ENCODE measurements around the gene STAP2. TPM values are rescaled to one million over a fixed set of nuclear protein-coding genes. Genes with fewer than 3 reads are reported as not detected.

Gene STAP2
- total and polyA plus RNA-seq, 8 donors: 17.4 to 65.5 (median 26.9) TPM

DNA sequence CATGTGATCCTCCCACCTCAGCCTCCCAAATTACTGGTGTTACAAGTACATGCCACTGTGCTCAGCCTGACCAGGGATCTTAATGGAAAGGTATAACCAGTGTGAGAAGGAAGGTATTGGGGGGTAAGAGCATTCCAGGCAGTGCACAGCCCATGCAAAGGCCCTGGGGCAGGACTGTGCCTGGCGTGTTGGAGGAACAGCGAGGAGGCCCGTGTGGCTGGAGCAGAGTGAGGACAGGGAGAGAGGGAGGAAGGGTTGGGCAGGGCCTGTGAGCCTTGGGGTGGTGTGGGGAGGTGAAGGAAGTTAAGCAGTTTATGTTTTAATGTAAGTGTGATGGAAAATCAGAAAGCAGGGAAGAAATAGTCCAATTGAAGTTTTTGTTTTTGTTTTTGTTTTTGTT is 38.0 kb downstream of the STAP2 start:
- H3K4me3 ChIP-seq: no peak overlapping the region
- 86 to 97% methylated on average over 3 of the region's 3 CpGs for WGBS, 2 donors
- DNase-seq: no peak
- no peak for FAIRE-seq
- ATAC-seq: no peak
- H3K9me3 ChIP-seq: no peaks in the 10 kb centered on the region
- TF ChIP-seq, protein P1, sequence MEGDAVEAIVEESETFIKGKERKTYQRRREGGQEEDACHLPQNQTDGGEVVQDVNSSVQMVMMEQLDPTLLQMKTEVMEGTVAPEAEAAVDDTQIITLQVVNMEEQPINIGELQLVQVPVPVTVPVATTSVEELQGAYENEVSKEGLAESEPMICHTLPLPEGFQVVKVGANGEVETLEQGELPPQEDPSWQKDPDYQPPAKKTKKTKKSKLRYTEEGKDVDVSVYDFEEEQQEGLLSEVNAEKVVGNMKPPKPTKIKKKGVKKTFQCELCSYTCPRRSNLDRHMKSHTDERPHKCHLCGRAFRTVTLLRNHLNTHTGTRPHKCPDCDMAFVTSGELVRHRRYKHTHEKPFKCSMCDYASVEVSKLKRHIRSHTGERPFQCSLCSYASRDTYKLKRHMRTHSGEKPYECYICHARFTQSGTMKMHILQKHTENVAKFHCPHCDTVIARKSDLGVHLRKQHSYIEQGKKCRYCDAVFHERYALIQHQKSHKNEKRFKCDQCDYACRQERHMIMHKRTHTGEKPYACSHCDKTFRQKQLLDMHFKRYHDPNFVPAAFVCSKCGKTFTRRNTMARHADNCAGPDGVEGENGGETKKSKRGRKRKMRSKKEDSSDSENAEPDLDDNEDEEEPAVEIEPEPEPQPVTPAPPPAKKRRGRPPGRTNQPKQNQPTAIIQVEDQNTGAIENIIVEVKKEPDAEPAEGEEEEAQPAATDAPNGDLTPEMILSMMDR (IDR thresholded peaks at IDR 0.05): no peak
- no peak overlapping the region for H3K27ac ChIP-seq
- H3K36me3 ChIP-seq: no peaks in the 10 kb centered on the region
- peaks cover 0 to 6% (median 3%) of the 10 kb centered on the region in 4 donors for H3K27me3 ChIP-seq
- H3K4me1 ChIP-seq: no peaks in the 10 kb centered on the region
- intact Hi-C loops (cut with DNase I): no loop called here

DNA sequence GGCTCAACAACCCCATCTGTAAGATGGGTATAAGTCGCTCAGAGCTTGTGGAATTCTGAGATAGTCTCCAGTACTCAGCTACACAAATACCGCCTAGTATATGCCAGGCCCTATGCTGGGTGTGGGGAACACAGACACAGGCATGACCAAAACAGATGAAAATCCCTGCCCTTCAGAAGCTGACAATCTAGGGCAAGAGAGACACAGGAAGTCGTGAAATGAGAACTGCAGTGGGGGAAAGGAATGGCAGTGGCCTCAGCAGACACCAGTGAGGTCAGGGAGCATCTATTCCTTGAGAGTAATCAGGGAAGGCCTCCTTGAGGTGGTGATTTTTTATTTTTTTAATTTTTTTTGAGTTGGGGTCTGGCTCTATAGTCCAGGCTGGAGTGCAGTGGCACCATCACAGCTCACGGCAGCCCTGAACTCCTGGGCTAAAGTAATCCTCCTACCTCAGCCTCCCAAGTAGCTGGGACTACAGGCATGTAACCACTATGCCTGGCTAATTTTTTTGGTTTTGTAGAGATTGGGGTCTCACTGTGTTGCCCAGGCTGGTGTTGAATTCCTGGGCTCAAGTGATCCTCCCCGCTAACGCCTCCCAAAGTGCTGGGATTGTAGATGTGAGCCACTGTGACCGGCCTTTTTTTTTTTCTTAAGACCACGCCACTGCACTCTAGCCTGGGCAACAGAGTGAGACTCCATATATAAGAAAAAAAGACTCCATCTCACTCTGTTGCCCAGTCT is 39.6 kb downstream of the STAP2 start:
- TF ChIP-seq, protein P1 (IDR thresholded peaks at IDR 0.05): no peak
- no peak for ATAC-seq
- H3K4me3 ChIP-seq: no peak overlapping the region
- WGBS, 2 donors: 76 to 78% methylated on average over 8 of the region's 8 CpGs
- H3K9me3 ChIP-seq: no peaks in the 10 kb centered on the region
- no peak for FAIRE-seq
- no peak overlapping the region for H3K27ac ChIP-seq
- H3K27me3 ChIP-seq: no peaks in the 10 kb centered on the region
- H3K36me3 ChIP-seq: no peaks in the 10 kb centered on the region
- H3K4me1 ChIP-seq: no peaks in the 10 kb centered on the region
- no peak for DNase-seq
- intact Hi-C loops (cut with DNase I): no loop called here

DNA sequence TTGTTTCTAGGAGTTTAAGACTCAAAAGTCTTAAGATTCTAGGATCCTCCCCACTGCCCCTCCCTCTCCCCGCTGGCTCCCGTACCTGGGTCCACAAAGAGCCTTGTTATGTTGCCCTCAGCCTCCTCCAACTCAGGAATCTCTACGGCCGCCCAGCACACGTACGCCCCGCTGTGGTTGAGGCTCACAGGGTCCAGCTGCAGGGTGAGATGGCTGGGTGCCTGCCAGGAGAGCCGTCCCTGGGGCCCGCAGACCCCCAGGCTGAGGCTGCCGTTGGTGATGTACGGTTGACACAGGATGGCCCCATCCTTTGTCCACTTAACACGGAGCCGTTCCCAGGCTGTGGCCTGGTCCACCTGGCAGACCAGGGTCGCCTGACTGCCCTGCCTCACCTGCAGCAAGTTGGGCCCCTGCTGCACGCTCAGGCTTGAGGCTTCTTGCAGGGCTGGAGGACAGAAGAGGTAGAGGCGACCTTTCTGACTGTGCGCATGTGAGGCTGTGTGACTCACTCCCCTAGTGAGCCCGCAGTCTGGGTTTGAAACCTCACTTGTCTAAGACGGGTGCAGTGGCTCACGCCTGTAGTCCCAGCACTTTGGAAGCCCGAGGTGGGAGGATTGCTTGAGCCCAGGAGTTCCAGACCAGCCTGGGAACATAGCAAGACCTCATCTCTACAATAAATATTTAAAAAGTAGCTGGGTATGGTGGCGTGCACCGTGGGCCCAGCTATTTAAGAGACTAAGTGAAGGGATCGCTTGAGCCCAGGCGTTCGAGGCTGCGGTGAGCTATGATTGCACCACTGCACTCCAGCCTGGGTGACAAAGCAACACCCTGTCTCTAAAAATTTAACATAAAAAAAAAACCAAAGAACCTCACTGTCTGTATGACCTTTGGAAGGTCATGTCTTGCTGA is 40.5 kb downstream of the STAP2 start:
- Histone ChIP-seq H3K9me3 (no peaks in the 10 kb centered on the region), H3K27me3 (no peaks in the 10 kb centered on the region), H3K27ac (no peak overlapping the region), H3K36me3 (no peaks in the 10 kb centered on the region), H3K4me1 (no peaks in the 10 kb centered on the region), H3K4me3 (no peak overlapping the region)
- TF ChIP-seq, protein P1 (IDR thresholded peaks at IDR 0.05): no peak
- 71 to 76% methylated on average over 27 of the region's 27 CpGs for WGBS, 2 donors
- ATAC-seq (no peak), FAIRE-seq (no peak), DNase-seq (no peak)
- intact Hi-C loops (cut with DNase I): no loop called here

GRCh38 chr19:4295972-4296771 is 42.5 kb downstream of the STAP2 start:
- TF ChIP-seq, protein P1 (IDR thresholded peaks at IDR 0.05): no peak
- no peak for ATAC-seq

More at GRCh38 chr19:4295972-4296771, 42.5 kb downstream of the STAP2 start:
- Histone ChIP-seq H3K4me3 (no peak overlapping the region), H3K27ac (no peak overlapping the region), H3K9me3 (no peaks in the 10 kb centered on the region), H3K36me3 (no peaks in the 10 kb centered on the region), H3K27me3 (no peaks in the 10 kb centered on the region), H3K4me1 (no peaks in the 10 kb centered on the region)
- intact Hi-C loops (cut with DNase I): no loop called here
- DNase-seq (no peak), FAIRE-seq (no peak)
- WGBS, 2 donors: 35 to 36% methylated on average over 14 of the region's 14 CpGs
